Natural killer cell treated with Interleukin-12 subunit alpha and Interleukin-12 subunit beta and Interleukin-15 and Interleukin-18, amount 100 ng/mL, for 72 hours (primary cell): ENCODE measurements around the gene HYCC2. TPM values are rescaled to one million over a fixed set of nuclear protein-coding genes. Genes with fewer than 3 reads are reported as not detected.
A peak's percentile ranks its signal among the peaks of the same experiment; 100 is the strongest.
"Not testable (repeated sequence)": the region's sequence is repeated elsewhere in the genome, so short reads cannot be mapped to it uniquely, and the experiment has no call there.

Experiments
- ATAC-seq, 2 donors: fragments of 150-1000 bp; cut with Tn5 transposase in 1 of 2; sonication (Bioruptor Pico), chemical (Tn5 transposase) in 1 of 2; 2 replicates each; pipeline ENCODE4 v1.10.0; 2021
- DNase-seq: peaks from one replicate; pipeline ENCODE4 v3.0.0; 2022; ENCODE audit warnings: low spot score
- H3K27ac Mint-ChIP-seq, 2 donors: 1 replicate in 1 of 2; 2 replicates in 1 of 2; pipeline ENCODE4 v1.8.0; 2022; ENCODE audit warnings: mixed read lengths in 2 of 2, mild to moderate bottlenecking in 1 of 2, moderate library complexity in 1 of 2
- H3K27me3 Mint-ChIP-seq, 2 donors: 1 replicate in 1 of 2; 2 replicates in 1 of 2; pipeline ENCODE4 v1.8.0; 2022; ENCODE audit warnings: mixed read lengths in 2 of 2
- H3K36me3 Mint-ChIP-seq: one replicate; pipeline ENCODE4 v1.8.0; 2022; ENCODE audit warnings: mixed read lengths
- H3K4me1 Mint-ChIP-seq, 2 donors: 1 replicate in 1 of 2; 2 replicates in 1 of 2; pipeline ENCODE4 v1.8.0; 2022; ENCODE audit warnings: low read depth in 2 of 2, mixed read lengths in 2 of 2, mild to moderate bottlenecking in 1 of 2
- H3K4me3 Mint-ChIP-seq: one replicate; pipeline ENCODE4 v1.8.0; 2022; ENCODE audit warnings: mixed read lengths
- H3K9me3 Mint-ChIP-seq: 2 replicates; pipeline ENCODE4 v1.8.0; 2022; ENCODE audit warnings: mixed read lengths
- total RNA-seq, 2 donors: library from RNA; stranded (reverse); gene quantifications; one replicate each; pipeline ENCODE4 v1.2.3, GENCODE V29; 2022

Gene HYCC2
- total RNA-seq, 2 donors from 2014 or later = 55.0 to 64.6 TPM

DNA sequence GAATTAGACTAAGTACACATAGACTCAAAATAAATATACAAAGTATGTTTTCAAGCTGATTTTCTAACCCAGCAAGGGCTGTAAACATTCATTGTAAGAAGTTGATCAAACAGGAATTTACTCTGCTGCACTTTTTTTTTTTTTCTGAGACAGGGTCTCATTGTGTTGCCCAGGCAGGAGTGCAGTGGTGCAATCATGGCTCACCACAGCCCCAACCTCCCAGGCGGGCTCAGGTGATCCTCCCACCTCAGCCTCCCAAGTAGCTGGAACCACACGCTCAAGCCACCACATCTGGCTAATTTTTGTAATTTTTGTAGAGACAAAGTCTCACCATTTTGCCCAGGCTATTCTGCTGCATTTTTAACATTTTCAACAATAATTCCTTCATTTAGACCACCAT lies 36.2 kb upstream of the HYCC2 start:
- H3K4me3 Mint-ChIP-seq = no peak overlapping the region
- DNase-seq = no peak
- H3K9me3 Mint-ChIP-seq = no peaks in the 10 kb centered on the region
- H3K27me3 Mint-ChIP-seq = no peaks in the 10 kb centered on the region
- no peak for ATAC-seq
- H3K27ac Mint-ChIP-seq = peak overlapping the region in 1 of 2 donors; percentile 1
- H3K4me1 Mint-ChIP-seq = peaks cover 0 to 14% of the 10 kb centered on the region in 2 donors
- H3K36me3 Mint-ChIP-seq = no peaks in the 10 kb centered on the region

DNA sequence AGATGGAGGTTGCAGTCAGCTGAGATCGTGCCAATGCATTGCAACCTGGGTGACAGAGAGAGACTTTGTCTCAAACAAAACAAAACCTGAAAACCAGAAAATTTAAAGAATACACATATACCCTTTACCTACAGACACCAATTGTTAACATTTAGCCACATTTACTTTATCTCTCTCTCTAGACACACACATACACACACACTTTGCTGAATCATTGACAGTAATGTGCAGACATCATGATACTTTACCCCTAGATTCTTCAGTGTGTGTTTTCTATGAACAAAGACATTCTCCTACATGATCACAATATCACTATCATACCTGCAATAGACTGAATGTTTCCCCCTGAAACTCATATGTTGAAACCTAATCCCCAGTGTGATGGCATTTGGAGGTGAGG lies 34.3 kb upstream of the HYCC2 start:
- Mint-ChIP-seq H3K9me3 (no peaks in the 10 kb centered on the region), H3K4me1 (peaks cover 0 to 14% of the 10 kb centered on the region in 2 donors), H3K27ac (no peak overlapping the region), H3K36me3 (no peaks in the 10 kb centered on the region), H3K4me3 (no peak overlapping the region), H3K27me3 (no peaks in the 10 kb centered on the region)
- DNase-seq = no peak
- no peak for ATAC-seq

DNA sequence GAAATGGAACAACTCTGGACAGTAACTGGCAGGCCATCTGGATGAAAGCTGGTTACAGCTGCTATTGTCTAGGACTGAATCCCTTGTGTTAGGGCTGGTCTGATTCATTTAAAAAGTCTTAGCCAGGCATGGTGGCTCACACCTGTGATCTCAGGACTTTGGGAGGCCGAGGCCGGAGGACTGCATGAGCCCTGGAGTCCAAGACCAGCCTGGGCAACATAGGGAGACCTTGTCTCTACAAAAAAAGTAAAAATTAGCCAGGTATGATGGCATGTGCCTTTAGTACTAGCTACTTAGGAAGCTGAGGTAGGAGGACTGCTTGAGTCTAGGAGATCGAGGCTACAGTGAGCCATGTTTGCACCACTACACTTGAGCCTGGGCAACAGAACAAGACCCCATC lies 29.0 kb upstream of the HYCC2 start:
- Mint-ChIP-seq H3K4me3 (no peak overlapping the region), H3K27me3 (no peaks in the 10 kb centered on the region), H3K36me3 (no peaks in the 10 kb centered on the region), H3K27ac (peak overlapping the region in 1 of 2 donors; percentile 75), H3K9me3 (no peaks in the 10 kb centered on the region), H3K4me1 (no peaks in the 10 kb centered on the region)
- DNase-seq (no peak), ATAC-seq (no peak)

DNA sequence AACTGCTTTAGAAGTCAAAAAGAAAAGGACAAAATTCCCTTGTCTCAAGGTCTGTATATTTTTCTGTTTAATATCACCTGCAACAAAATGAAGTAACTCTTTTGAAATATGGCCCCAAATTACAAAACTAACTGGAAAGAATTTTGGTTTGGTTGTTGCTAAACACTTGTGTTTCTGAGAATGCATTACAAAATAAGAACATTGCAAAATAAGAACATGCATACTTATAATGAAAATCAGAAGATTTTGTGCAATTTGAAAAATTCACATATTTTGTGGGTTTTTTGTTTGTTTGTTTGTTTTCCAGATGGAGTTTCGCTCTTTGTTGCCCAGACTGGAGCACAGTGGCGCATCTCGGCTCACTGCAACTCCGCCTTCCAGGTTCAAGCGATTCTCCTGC lies 22.1 kb upstream of the HYCC2 start:
- H3K36me3 Mint-ChIP-seq = no peaks in the 10 kb centered on the region
- H3K27ac Mint-ChIP-seq = peak overlapping the region in 1 of 2 donors; percentile 73
- DNase-seq (no peak), ATAC-seq (no peak)
- no peaks in the 10 kb centered on the region for H3K27me3 Mint-ChIP-seq
- peaks cover 0 to 4% of the 10 kb centered on the region in 2 donors for H3K4me1 Mint-ChIP-seq
- no peak overlapping the region for H3K4me3 Mint-ChIP-seq
- no peaks in the 10 kb centered on the region for H3K9me3 Mint-ChIP-seq

DNA sequence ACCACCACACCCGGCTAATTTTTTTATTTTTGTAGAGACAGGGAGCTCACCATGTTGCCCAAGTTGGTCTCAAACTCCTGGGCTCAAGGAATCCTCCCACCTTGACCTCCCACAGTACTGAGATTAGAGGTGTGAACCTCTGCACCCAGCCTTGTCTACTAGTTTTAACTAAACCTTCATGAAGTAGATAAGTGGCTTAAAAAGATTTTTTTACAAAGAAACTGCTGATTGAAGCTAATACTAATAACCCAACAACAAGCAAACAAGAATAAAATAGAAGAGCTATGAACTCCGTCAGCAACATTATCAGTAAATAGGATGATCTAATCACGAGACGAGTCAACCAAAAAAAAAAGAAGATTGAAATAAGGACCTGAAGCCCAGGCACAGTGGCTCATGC lies 19.1 kb upstream of the HYCC2 start:
- peak overlapping the region; percentile 8 to 33 for H3K27ac Mint-ChIP-seq
- H3K4me3 Mint-ChIP-seq = no peak overlapping the region
- H3K27me3 Mint-ChIP-seq = no peaks in the 10 kb centered on the region
- no peaks in the 10 kb centered on the region for H3K36me3 Mint-ChIP-seq
- H3K9me3 Mint-ChIP-seq = no peaks in the 10 kb centered on the region
- no peak for DNase-seq
- ATAC-seq = no peak
- peaks cover 0 to 4% of the 10 kb centered on the region in 2 donors for H3K4me1 Mint-ChIP-seq

DNA sequence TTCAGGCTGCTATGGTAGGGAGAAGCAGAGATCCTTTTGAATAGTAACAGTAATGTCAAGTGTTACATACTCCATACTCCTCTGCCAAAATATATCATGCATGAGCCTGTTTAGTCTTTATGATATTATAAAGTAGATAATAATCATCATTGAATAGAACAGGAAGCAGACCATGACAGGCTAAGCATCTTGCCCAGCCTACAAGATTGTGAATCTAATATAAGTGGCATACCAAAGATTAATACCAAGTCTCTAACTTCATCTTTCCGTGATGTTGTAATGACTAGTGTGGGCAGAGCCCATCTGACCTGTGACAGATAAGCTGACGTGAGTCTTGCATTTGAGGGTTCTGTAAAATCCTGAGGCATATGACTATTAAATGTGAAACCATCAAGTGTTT lies 13.4 kb upstream of the HYCC2 start:
- ATAC-seq = peak in 1 of 2 donors; percentile 38
- peak overlapping the region; percentile 42 to 72 for H3K27ac Mint-ChIP-seq
- no peak overlapping the region for H3K4me3 Mint-ChIP-seq
- no peaks in the 10 kb centered on the region for H3K36me3 Mint-ChIP-seq
- H3K9me3 Mint-ChIP-seq = no peaks in the 10 kb centered on the region
- DNase-seq = no peak
- H3K27me3 Mint-ChIP-seq = no peaks in the 10 kb centered on the region
- H3K4me1 Mint-ChIP-seq = peaks cover 0 to 7% of the 10 kb centered on the region in 2 donors

DNA sequence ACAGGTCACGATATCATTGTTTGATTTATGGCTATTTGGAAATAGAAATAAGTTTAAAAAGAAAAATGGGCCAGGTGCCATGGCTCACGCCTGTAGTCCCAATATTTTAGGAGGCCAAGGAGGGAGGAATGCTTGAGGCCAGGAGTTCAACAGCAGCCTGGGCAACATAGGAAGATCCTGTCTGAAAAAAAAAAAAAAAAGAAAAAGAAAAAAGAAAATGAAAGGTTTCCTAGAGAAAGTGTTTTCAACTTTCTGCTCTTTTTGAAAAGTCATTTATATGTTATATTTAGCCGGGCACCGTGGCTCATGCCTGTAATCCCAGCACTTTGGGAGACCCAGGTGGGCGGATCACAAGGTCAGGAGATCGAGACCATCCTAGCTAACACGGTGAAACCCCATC lies 3.5 kb upstream of the HYCC2 start:
- Mint-ChIP-seq H3K27ac (peak overlapping the region in 1 of 2 donors; percentile 59), H3K27me3 (no peaks in the 10 kb centered on the region), H3K4me1 (peaks cover 20 to 29% of the 10 kb centered on the region in 2 donors), H3K4me3 (no peak overlapping the region), H3K36me3 (peaks cover 8% of the 10 kb centered on the region), H3K9me3 (no peaks in the 10 kb centered on the region)
- ATAC-seq (no peak), DNase-seq (no peak)

DNA sequence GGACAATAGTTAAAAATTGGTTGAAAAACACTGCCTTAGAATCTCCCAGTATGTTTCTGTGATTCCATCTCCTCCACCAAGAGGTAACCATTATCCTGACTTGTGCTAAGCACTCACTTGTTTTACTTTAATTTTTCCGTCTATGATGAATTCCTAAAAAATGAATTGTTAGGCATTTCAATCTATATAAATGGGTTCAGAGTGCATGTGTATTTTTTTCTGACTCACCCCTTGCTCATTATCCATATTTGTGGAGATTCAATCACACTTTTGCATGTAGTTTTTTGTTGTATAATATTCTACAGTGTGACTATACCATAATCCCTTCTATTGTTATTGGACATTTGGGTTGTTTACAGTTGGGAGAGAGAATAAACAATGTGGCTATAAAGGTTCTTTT lies 1.6 kb upstream of the HYCC2 start:
- Mint-ChIP-seq H3K27me3 (no peaks in the 10 kb centered on the region), H3K4me1 (peaks cover 33 to 44% of the 10 kb centered on the region in 2 donors), H3K36me3 (peaks cover 8% of the 10 kb centered on the region), H3K27ac (peak overlapping the region in 1 of 2 donors; percentile 91), H3K9me3 (no peaks in the 10 kb centered on the region), H3K4me3 (peak overlapping the region; percentile 91)
- DNase-seq (no peak), ATAC-seq (no peak)

DNA sequence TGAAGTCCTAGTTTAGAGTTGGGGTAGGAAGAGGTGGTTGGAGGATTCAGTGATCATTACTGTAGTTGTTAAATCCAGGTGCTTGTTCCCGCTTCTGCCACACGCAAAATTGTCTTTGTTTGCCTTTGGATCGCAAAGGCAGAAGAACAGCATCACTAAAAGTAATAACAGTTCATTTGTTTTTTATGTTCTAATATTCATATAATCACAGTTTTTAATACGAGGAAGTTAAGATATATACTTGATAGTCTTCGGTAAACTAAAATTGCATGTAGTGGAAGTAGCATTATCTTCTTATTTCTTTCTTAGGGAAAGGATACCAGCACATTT lies 695 bp upstream of the HYCC2 start:
- no peaks in the 10 kb centered on the region for H3K9me3 Mint-ChIP-seq
- peak overlapping the region; percentile 87 to 91 for H3K27ac Mint-ChIP-seq
- H3K4me1 Mint-ChIP-seq = peaks cover 33 to 44% of the 10 kb centered on the region in 2 donors
- ATAC-seq (no peak), DNase-seq (no peak)
- H3K4me3 Mint-ChIP-seq = peak overlapping the region; percentile 91
- H3K27me3 Mint-ChIP-seq = no peaks in the 10 kb centered on the region
- H3K36me3 Mint-ChIP-seq = peaks cover 8% of the 10 kb centered on the region

DNA sequence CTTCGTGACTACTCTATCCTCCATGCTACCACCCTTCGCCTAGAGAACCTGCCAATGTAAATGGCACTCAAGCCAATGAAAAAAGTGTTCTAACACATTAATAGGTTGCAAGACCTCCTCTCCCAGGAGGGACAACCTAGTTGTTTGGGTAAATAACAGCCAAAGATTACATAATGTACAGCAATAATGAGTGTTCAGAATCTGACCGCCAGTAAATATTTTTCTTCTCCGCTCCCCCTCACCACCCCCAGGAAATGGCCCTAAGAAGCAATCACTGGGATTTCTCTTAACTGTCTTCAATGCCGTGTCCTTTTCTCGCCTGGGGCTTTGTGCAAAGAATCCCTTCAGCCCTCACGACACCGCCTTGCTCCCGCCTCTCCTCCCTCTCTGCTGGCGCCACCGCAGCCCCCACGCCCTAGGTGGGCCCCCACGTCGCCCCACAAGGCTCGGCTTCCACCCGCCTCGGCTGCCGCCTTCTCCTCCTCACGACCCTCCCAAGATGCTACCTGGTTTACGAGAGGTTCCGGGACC lies 458 bp downstream of the HYCC2 start:
- no peaks in the 10 kb centered on the region for H3K9me3 Mint-ChIP-seq
- peak overlapping the region; percentile 87 to 91 for H3K27ac Mint-ChIP-seq
- peak; percentile 42 to 57 for ATAC-seq
- H3K36me3 Mint-ChIP-seq = peaks cover 8% of the 10 kb centered on the region
- peak; percentile 62 for DNase-seq
- peak overlapping the region; percentile 91 for H3K4me3 Mint-ChIP-seq
- no peaks in the 10 kb centered on the region for H3K27me3 Mint-ChIP-seq
- H3K4me1 Mint-ChIP-seq = peaks cover 38 to 55% of the 10 kb centered on the region in 2 donors

DNA sequence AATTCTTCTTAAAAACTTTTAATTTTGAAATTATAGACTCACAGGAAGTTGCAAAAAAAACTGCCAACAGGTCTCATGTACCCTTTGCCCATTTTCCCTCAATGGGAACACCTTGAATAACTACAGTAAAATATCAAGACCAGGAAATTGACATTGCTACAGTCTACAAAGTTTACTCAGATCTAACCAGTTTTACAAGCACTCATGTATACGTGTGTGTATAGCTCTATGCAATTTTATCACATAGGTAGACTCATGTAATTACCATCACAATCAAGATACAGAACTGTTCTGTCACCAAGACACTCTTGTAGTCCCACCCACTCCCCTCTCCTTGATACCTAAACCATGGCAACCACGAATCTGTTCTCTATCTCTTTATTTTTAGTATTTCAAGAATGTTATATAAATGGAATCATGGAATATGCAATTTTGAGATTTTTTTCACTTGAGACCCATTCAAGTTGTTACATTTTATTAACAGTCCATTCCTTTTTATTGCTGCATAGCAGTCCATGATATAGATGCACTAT lies 6.6 kb downstream of the HYCC2 start:
- no peak overlapping the region for H3K4me3 Mint-ChIP-seq
- ATAC-seq (no peak), DNase-seq (no peak)
- H3K36me3 Mint-ChIP-seq = peaks cover 11% of the 10 kb centered on the region
- no peaks in the 10 kb centered on the region for H3K27me3 Mint-ChIP-seq
- peaks cover 48 to 52% of the 10 kb centered on the region in 2 donors for H3K4me1 Mint-ChIP-seq
- H3K27ac Mint-ChIP-seq = peak overlapping the region in 1 of 2 donors; percentile 13
- no peaks in the 10 kb centered on the region for H3K9me3 Mint-ChIP-seq

DNA sequence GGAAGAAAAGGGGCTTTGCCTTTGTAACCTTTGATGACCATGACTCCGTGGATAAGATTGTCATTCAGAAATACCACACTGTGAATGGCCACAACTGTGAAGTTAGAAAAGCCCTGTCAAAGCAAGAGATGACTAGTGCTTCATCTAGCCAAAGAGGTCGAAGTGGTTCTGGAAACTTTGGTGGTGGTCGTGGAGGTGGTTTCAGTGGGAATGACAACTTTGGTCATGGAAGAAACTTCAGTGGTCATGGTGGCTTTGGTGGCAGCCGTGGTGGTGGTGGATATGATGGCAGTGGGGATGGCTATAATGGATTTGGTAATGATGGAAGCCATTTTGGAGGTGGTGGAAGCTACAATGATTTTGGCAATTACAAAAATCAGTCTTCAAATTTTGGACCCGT lies 8.0 kb downstream of the HYCC2 start:
- H3K4me3 Mint-ChIP-seq = peak overlapping the region; percentile 21
- not testable (repeated sequence) for DNase-seq, H3K9me3 Mint-ChIP-seq, H3K27me3 Mint-ChIP-seq, ATAC-seq
- peak overlapping the region; percentile 69 to 76 for H3K27ac Mint-ChIP-seq
- peaks cover 46 to 50% of the 10 kb centered on the region in 2 donors for H3K4me1 Mint-ChIP-seq
- H3K36me3 Mint-ChIP-seq = peaks cover 11% of the 10 kb centered on the region

DNA sequence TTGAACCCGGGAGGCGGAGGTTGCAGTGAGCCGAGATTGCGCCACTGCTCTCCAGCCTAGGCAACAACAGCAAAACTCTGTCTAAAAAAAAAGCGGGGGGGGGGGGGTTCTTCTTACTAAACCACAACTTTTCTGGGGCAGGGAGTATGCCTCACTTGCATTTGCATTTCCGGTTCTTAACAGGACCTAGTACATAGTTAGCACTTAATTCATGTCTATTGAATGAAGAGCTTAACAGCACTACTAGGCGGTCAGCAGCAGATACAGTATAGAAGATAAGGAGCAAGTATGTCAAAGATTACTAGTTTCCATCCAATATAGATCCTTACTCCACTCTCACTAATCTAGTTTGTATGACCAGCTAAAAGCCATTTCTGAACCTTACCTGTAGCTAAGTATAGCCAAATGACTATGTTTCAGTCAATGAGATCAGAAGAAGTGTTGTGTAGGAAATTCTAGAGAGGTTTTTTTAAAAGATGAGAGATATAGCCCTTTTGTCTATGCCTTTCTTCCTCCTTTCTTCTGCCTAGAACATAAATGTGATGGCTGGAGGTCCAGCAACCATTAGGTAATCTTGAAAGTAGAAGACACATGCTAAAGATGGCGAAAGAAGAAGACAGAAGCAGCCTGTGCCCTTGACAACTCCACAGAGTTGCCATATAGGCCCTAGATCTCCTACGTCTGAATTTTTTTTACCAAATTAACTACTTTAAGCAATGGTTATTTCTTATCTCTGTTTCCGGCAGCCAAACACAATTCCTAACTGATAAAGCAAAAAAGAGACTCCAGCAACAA lies 11.3 kb downstream of the HYCC2 start:
- no peak for ATAC-seq
- no peak for DNase-seq
- Mint-ChIP-seq H3K4me3 (no peak overlapping the region), H3K36me3 (peaks cover 11% of the 10 kb centered on the region), H3K27me3 (no peaks in the 10 kb centered on the region), H3K4me1 (peaks cover 40 to 42% of the 10 kb centered on the region in 2 donors), H3K9me3 (no peaks in the 10 kb centered on the region), H3K27ac (peak overlapping the region in 1 of 2 donors; percentile 56)

DNA sequence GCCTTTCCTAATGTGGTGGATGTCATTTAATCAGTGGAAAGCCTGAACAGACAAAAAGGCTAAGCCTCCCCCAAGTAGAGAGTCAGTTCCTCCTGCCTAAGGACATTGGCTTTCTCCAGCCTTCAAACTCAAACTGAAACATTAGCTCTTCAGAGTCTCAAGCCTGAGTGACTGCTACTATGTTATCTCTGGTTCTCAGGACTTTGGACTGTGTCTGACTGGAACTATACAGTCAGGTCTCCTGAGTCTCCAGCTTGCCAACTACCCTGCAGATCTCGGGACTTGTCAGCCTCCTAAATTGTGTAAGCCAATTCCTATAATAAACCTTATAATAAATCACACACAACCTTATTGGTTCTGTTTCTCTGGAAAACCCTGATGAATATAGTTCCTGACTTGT lies 12.6 kb downstream of the HYCC2 start:
- no peak for DNase-seq
- Mint-ChIP-seq H3K36me3 (peaks cover 11% of the 10 kb centered on the region), H3K27ac (peak overlapping the region; percentile 43 to 56), H3K4me3 (no peak overlapping the region), H3K9me3 (no peaks in the 10 kb centered on the region), H3K27me3 (no peaks in the 10 kb centered on the region), H3K4me1 (peaks cover 36 to 37% of the 10 kb centered on the region in 2 donors)
- ATAC-seq = no peak
